ENCODE results near the gene GVQW3.

GVQW3 gene

DNA sequence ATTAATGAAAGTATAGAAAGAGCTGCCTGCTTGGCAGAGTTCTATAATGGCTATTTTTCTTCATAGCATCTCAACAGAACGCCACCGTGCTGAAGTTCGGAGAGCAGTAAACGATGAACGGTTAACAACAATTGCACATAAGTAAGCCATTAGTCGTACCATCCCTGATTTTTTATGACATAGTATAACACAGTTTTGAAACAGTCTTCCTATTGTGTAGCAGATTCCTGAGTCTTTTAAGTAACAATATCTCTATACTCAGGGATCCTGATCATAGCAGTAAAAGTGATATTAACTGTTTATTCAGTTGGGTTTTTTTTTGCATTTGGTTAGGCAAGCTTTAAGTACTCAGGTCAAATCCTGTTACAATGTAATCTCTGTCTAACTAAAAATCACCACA, 72.1 kb downstream of the GVQW3 start:
- no peak for DNase-seq

DNA sequence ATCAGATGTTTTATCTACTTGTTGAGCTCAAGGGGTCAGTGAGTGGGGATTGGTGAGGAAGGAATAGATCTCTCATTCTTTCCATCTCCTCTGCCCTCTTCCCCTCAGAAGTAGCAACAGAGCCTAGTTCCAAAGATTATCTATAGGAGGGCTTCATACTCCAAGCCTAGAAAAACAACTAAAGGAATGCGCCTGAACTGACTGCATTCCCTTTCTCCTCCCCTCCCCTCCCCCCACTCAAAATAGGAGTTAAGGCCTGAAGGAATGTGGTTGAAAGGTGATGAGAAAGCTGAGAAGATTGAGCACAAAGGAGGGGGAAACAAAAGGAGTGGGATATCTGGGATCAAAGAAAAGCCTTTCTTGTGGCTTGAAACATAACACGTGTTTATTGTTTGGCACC, 74.2 kb downstream of the GVQW3 start:
- no peak for DNase-seq

DNA sequence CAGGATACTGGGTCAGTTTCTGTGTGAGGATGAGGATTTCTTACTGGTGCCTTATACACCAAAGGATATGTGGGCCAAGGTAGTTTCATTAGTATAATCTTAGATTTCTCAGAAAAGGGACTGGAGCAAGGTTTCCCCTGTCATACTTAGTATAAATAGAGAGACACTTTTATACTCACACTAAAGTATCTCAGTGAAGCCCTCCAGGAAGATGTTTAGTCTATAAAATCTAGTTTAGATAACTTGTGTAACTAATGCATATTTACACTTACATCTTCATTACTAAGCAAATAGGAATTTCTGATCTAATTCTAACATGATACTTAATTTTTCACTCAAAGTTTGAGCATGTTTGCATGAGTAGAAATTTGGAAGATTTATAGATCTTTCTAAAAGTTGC, 74.8 kb downstream of the GVQW3 start:
- no peak for DNase-seq

DNA sequence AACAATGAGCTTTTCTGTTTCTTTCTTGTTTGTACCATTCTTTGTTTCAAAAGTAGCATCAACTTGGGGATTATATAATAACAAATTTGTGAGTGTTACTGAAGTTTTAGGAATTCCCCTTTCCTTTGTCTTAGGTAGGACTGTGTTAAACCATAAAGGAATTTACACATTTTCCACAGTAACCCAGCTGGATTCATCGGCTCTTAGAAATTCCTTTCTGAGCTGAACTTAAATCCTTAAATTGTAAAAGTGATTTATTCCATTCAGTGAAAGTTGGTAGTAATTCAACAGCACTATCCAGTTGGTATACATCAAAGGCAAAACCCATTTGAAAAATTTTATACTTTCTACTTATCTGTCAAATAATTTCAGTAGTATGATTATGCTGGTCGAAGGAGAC, 75.4 kb downstream of the GVQW3 start:
- no peak for DNase-seq

All from CD4-positive, alpha-beta T cell treated with Interleukin-4 for 4 hours (primary cell).